Mesenchymal stem cell (in vitro differentiated cells and primary cell): ENCODE data around the gene RNU6-9.

Experiments used
- DNase-seq: peaks from one replicate; pipeline ENCODE4 v3.0.0-alpha.2; 2013
- H2AFZ ChIP-seq: one replicate; pipeline ENCODE4 v1.6.1; 2013; ENCODE audit warnings: low read depth, mild to moderate bottlenecking, control low read depth, inconsistent platforms, low read length, moderate library complexity
- H2AK5ac ChIP-seq: 2 replicates; pipeline ENCODE4 v1.6.1; 2013; ENCODE audit warnings: low read length, moderate library complexity, mild to moderate bottlenecking, inconsistent platforms; ENCODE audit not compliant: severe bottlenecking
- H2BK120ac ChIP-seq: one replicate; pipeline ENCODE4 v1.6.1; 2013; ENCODE audit warnings: low read depth, mild to moderate bottlenecking, inconsistent platforms, low read length, moderate library complexity
- H2BK12ac ChIP-seq, 2 experiments: one replicate each; pipeline ENCODE4 v1.6.1; 2013; ENCODE audit warnings: inconsistent platforms in 2 of 2, low read length in 2 of 2, mild to moderate bottlenecking in 2 of 2, moderate library complexity in 2 of 2, control low read depth in 1 of 2
- H2BK15ac ChIP-seq: one replicate; pipeline ENCODE4 v1.6.1; 2013; ENCODE audit warnings: mild to moderate bottlenecking, low read depth, inconsistent platforms; ENCODE audit not compliant: poor library complexity, severe bottlenecking
- H2BK5ac ChIP-seq: 2 replicates; pipeline ENCODE4 v1.6.1; 2013; ENCODE audit warnings: low read depth, mild to moderate bottlenecking, low read length, control low read depth, inconsistent platforms; ENCODE audit not compliant: poor library complexity, severe bottlenecking
- H3K14ac ChIP-seq, 2 experiments: one replicate each; pipeline ENCODE4 v1.6.1; 2013; ENCODE audit warnings: inconsistent platforms in 2 of 2, low read length in 2 of 2, control low read depth in 1 of 2, mild to moderate bottlenecking in 1 of 2, moderate library complexity in 1 of 2
- H3K18ac ChIP-seq, 2 experiments: one replicate each; pipeline ENCODE4 v1.6.1; 2013; ENCODE audit warnings: inconsistent platforms in 2 of 2, low read length in 2 of 2, control low read depth in 1 of 2, low read depth in 1 of 2, mild to moderate bottlenecking in 1 of 2
- H3K23ac ChIP-seq, 2 experiments: one replicate each; pipeline ENCODE4 v1.6.1; 2013; ENCODE audit warnings: inconsistent platforms in 2 of 2, low read length in 2 of 2, mild to moderate bottlenecking in 2 of 2, moderate library complexity in 2 of 2, control low read depth in 1 of 2
- H3K27ac ChIP-seq: 2 replicates; pipeline ENCODE4 v1.5.1; 2013; ENCODE audit warnings: mild to moderate bottlenecking, moderate library complexity, low read length, control low read depth, inconsistent platforms; ENCODE audit not compliant: poor library complexity, severe bottlenecking
- H3K27me3 ChIP-seq, 2 experiments: 2 replicates each; pipeline versions ENCODE4 v1.6.1 to v1.7.0; 2013; ENCODE audit warnings: low read length in 2 of 2, mild to moderate bottlenecking in 2 of 2, moderate library complexity in 2 of 2, control low read depth in 1 of 2, inconsistent platforms in 1 of 2; ENCODE audit not compliant: control insufficient read depth in 1 of 2, insufficient read depth in 1 of 2
- H3K36me3 ChIP-seq, 2 experiments: 2 replicates each; pipeline versions ENCODE4 v1.6.1 to v1.7.0; 2013; ENCODE audit warnings: low read length in 2 of 2, control low read depth in 1 of 2, inconsistent platforms in 1 of 2, low read depth in 1 of 2, mild to moderate bottlenecking in 1 of 2; ENCODE audit not compliant: insufficient read depth in 2 of 2, control insufficient read depth in 1 of 2
- H3K4ac ChIP-seq, 2 experiments: one replicate each; pipeline ENCODE4 v1.6.1; 2013; ENCODE audit warnings: inconsistent platforms in 2 of 2, low read length in 2 of 2, mild to moderate bottlenecking in 2 of 2, moderate library complexity in 2 of 2, control low read depth in 1 of 2, low read depth in 1 of 2
- H3K4me1 ChIP-seq: 2 replicates; pipeline ENCODE4 v1.6.1; 2013; ENCODE audit warnings: low read depth, low read length, control low read depth; ENCODE audit not compliant: control insufficient read depth, insufficient read depth
- H3K4me2 ChIP-seq: 2 replicates; pipeline ENCODE4 v1.6.1; 2013; ENCODE audit warnings: low read length, mild to moderate bottlenecking, inconsistent platforms; ENCODE audit not compliant: poor library complexity, severe bottlenecking
- H3K4me3 ChIP-seq, 2 experiments: 2 replicates each; pipeline versions ENCODE4 v1.5.1 to v1.7.0; 2013; ENCODE audit warnings: low read length in 2 of 2, mild to moderate bottlenecking in 2 of 2, control low read depth in 1 of 2, low read depth in 1 of 2; ENCODE audit not compliant: insufficient read depth in 1 of 2
- H3K79me1 ChIP-seq: replicated peaks from 2 replicates; pipeline ENCODE4 v1.6.1; 2013; ENCODE audit warnings: mild to moderate bottlenecking, control low read depth, low read length, inconsistent platforms; ENCODE audit not compliant: poor library complexity, severe bottlenecking
- H3K9ac ChIP-seq: 2 replicates; pipeline ENCODE4 v1.7.0; 2013; ENCODE audit warnings: mild to moderate bottlenecking, low read length, moderate library complexity
- H3K9me3 ChIP-seq: 2 replicates; pipeline ENCODE4 v1.7.0; 2013; ENCODE audit warnings: mild to moderate bottlenecking, low read length; ENCODE audit not compliant: control insufficient read depth
- H4K8ac ChIP-seq: one replicate; pipeline ENCODE4 v1.6.1; 2013; ENCODE audit warnings: inconsistent platforms, mild to moderate bottlenecking, low read length, moderate library complexity
- H4K91ac ChIP-seq: one replicate; pipeline ENCODE4 v1.6.1; 2013; ENCODE audit warnings: mild to moderate bottlenecking, low read length, inconsistent platforms
- WGBS: methylation state at CpG from one replicate; pipeline ENCODE4 v1.1.7; 2013; ENCODE audit warnings: mixed read lengths; 5-methylcytosine and 5-hydroxymethylcytosine counted together

Gene RNU6-9

DNA sequence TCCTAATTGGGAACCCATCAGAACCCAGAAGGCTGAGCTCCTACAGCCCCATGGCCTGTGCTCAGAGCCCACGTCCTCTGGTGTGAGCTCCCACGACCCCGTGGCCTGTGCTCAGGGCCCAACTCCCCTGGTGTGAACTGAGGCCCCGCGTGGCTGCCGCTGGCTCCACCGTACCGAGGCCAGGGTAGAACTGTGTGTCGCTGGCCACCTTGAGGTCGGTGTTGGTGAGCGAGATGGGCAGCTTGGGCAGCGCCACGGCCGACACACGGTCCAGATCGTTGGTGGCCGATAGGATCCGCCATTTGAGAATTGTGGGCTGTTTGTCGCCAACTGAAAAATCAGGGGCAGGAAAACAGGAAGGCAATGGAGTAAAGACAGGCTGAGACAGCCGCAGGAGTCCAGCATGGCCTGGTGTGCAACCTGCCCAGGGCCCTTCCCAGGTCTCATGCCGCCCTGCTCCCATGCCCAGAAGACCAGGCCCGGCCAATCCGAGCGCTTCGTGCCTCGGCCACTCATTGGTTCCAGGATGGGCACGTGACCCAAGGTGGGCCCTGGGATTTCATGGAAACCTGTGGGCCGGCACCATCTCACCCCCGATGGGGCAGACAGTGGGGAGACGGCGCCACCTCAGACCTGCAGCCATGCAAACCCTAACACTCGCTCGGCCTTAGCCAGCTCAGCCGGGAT lies 11.8 kb upstream of the RNU6-9 start:
- Histone ChIP-seq H2BK15ac (no peak overlapping the region), H3K4me3 (no peak overlapping the region), H2AK5ac (no peak overlapping the region), H3K4ac (no peak overlapping the region), H2AFZ (no peak overlapping the region), H3K36me3 (peaks cover 53 to 97% of the 10 kb centered on the region in 2 experiments), H3K18ac (no peak overlapping the region), H4K91ac (no peak overlapping the region), H2BK120ac (no peak overlapping the region), H3K27me3 (no peaks in the 10 kb centered on the region), H3K9ac (no peak overlapping the region), H3K23ac (no peak overlapping the region), H3K9me3 (no peaks in the 10 kb centered on the region), H2BK12ac (no peak overlapping the region), H3K27ac (no peak overlapping the region), H3K14ac (no peak overlapping the region), H2BK5ac (no peak overlapping the region), H3K79me1 (peaks cover 42% of the 10 kb centered on the region), H3K4me2 (no peak overlapping the region), H3K4me1 (peaks cover 19% of the 10 kb centered on the region), H4K8ac (no peak overlapping the region)
- no peak for DNase-seq
- 98% methylated on average over 34 of the region's 34 CpGs for WGBS

DNA sequence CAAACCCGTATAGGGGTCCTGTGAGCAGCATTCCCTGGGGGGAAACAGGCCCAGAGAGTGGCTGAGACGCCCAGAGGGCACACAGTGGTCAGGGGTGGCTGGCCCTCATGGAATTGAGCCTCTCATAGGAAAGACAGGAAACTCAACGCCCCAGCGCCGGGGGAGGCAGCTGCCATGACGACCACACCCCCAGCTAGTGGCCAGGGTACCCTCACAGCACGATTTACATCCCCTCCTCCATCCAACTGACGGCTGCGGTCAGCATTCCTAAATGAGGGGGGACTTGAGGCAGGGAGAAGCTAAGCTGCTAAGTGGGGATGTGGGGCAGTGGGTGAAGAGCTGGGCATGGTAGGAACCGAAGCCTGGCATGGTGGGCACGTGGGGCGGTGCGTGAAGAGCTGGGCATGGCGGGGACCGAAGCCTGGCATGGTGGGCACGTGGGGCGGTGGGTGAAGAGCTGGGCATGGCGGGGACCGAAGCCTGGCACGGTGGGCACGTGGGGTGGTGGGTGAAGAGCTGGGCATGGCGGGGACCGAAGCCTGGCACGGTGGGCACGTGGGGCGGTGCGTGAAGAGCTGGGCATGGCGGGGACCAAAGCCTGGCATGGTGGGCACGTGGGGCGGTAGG lies 10.3 kb upstream of the RNU6-9 start:
- H3K9ac ChIP-seq, result no peak overlapping the region
- no peak overlapping the region for H2BK120ac ChIP-seq
- peaks cover 56 to 92% of the 10 kb centered on the region in 2 experiments for H3K36me3 ChIP-seq
- no peak overlapping the region for H2AFZ ChIP-seq
- no peaks in the 10 kb centered on the region for H3K27me3 ChIP-seq
- peaks cover 18% of the 10 kb centered on the region for H3K4me1 ChIP-seq
- no peak overlapping the region for H3K27ac ChIP-seq
- no peak overlapping the region for H3K23ac ChIP-seq
- no peak overlapping the region for H2BK12ac ChIP-seq
- H3K18ac ChIP-seq, result no peak overlapping the region
- H2BK15ac ChIP-seq, result no peak overlapping the region
- no peak overlapping the region for H4K91ac ChIP-seq
- H3K4ac ChIP-seq, result no peak overlapping the region
- no peak overlapping the region for H3K4me2 ChIP-seq
- H3K14ac ChIP-seq, result no peak overlapping the region
- H4K8ac ChIP-seq, result no peak overlapping the region
- no peak overlapping the region for H2BK5ac ChIP-seq
- peaks cover 43% of the 10 kb centered on the region for H3K79me1 ChIP-seq
- H2AK5ac ChIP-seq, result no peak overlapping the region
- DNase-seq, result no peak
- WGBS, result 96% methylated on average over 19 of the region's 30 CpGs
- no peaks in the 10 kb centered on the region for H3K9me3 ChIP-seq
- H3K4me3 ChIP-seq, result no peak overlapping the region

DNA sequence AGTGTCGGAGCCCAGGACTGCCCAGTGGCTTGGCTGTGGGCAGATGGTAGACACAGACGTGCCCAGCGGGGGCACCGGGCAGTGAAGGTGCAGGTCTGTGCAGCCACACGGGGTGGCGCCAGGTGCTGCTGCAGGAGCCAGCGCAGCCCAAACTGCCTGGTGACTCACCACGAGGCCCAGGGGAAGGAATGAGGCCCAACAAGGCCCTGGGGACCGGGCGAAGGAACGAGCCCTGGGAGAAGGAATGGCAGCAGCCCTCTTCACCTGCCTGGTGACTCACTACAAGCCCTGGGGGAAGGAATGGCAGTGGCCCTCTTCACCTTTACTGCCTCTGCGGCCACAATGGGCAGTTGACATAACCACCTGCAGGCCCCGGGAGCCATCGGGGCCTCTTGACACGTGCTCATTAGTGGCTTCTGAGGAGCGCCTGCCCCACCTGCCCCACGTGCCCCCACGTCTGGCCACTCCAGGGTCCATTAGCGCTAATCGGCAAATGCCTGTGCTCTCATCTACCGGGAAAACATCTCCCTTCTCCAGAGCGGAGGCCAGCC lies 9.5 kb upstream of the RNU6-9 start:
- H3K4me1 ChIP-seq, result peaks cover 16% of the 10 kb centered on the region
- peaks cover 46% of the 10 kb centered on the region for H3K79me1 ChIP-seq
- no peaks in the 10 kb centered on the region for H3K27me3 ChIP-seq
- H4K8ac ChIP-seq, result no peak overlapping the region
- H3K4ac ChIP-seq, result no peak overlapping the region
- no peak for DNase-seq
- H3K4me2 ChIP-seq, result no peak overlapping the region
- no peak overlapping the region for H2AK5ac ChIP-seq
- peak overlapping the region; percentile 12 for H4K91ac ChIP-seq
- H2AFZ ChIP-seq, result no peak overlapping the region
- no peak overlapping the region for H2BK12ac ChIP-seq
- no peak overlapping the region for H2BK15ac ChIP-seq
- H3K36me3 ChIP-seq, result peaks cover 60 to 91% of the 10 kb centered on the region in 2 experiments
- no peak overlapping the region for H3K23ac ChIP-seq
- H2BK120ac ChIP-seq, result no peak overlapping the region
- no peak overlapping the region for H3K18ac ChIP-seq
- 87% methylated on average over 21 of the region's 22 CpGs for WGBS
- H3K4me3 ChIP-seq, result no peak overlapping the region
- H3K27ac ChIP-seq, result no peak overlapping the region
- no peaks in the 10 kb centered on the region for H3K9me3 ChIP-seq
- no peak overlapping the region for H3K14ac ChIP-seq
- no peak overlapping the region for H3K9ac ChIP-seq
- no peak overlapping the region for H2BK5ac ChIP-seq

DNA sequence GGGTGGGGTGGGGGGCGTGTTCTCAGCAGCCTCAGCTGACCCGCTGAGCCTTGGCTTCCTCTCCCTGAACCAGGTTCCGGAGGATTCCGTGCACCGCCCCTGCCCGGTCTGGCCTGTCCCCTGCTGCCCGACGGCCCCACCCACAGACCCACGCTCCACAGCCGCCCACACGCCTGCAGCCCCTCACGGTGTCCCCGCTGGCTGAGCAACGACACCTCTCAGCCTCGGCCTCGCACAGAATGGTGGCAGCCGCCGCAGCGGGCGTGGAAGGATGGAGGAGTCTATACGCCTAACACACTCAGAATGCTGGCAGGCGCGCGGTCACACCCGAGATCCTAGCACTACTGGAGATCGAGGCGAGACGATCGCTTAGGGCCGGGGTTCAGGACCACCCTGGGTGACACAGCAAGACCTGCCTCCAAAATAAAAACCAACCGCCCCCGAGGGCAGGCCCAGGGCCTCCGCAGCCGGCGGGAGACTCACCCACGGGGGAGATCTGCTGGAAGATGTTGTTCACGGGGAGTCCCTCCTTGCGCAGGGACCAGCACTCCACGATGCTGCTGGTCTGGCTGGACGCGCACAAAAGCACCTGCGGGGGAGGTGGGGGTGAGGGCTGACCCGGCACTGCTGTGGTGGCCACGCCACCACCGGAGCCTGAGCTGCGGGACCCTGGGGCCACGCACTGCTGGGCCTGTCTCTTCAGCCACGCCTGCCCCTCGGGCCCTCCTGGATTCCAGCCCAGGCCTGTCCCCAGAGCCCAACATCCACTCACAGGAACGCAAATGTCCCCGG lies 8.7 kb upstream of the RNU6-9 start:
- H3K4me1 ChIP-seq, result peaks cover 15% of the 10 kb centered on the region

More for the DNA sequence above, 8.7 kb upstream of the RNU6-9 start:
- DNase-seq, result no peak
- H3K18ac ChIP-seq, result no peak overlapping the region
- peaks cover 64 to 91% of the 10 kb centered on the region in 2 experiments for H3K36me3 ChIP-seq
- no peak overlapping the region for H3K4me2 ChIP-seq
- no peak overlapping the region for H3K14ac ChIP-seq
- H2AFZ ChIP-seq, result no peak overlapping the region
- H3K23ac ChIP-seq, result no peak overlapping the region
- no peak overlapping the region for H3K9ac ChIP-seq
- H2BK12ac ChIP-seq, result no peak overlapping the region
- no peaks in the 10 kb centered on the region for H3K9me3 ChIP-seq
- H2BK15ac ChIP-seq, result no peak overlapping the region
- no peak overlapping the region for H2AK5ac ChIP-seq
- H3K27ac ChIP-seq, result no peak overlapping the region
- no peak overlapping the region for H3K4ac ChIP-seq
- no peak overlapping the region for H2BK120ac ChIP-seq
- no peaks in the 10 kb centered on the region for H3K27me3 ChIP-seq
- H4K8ac ChIP-seq, result no peak overlapping the region
- H3K4me3 ChIP-seq, result no peak overlapping the region
- peaks cover 51% of the 10 kb centered on the region for H3K79me1 ChIP-seq
- 98% methylated on average over 51 of the region's 51 CpGs for WGBS
- H4K91ac ChIP-seq, result no peak overlapping the region
- H2BK5ac ChIP-seq, result no peak overlapping the region
